NCI-H345 (cell line): ENCODE results near the gene LAMC3.

ENCODE experiments used
- DNase-seq: peaks from one replicate; lab custom pipeline; 2025; lab: John Stamatoyannopoulos, UW

The LAMC3 gene

GRCh38 chr9:131011274-131012022, 2.5 kb downstream of the LAMC3 start:
- no peak for DNase-seq

- no peak for DNase-seq
These were observed 3.0 kb downstream of the LAMC3 start for GRCh38 chr9:131012023-131012334.

- no peak for DNase-seq
These were observed 3.5 kb downstream of the LAMC3 start for GRCh38 chr9:131012396-131012917.

- no peak for DNase-seq
These were observed 4.2 kb downstream of the LAMC3 start for GRCh38 chr9:131013015-131013755.

GRCh38 chr9:131013771-131014676, 5.0 kb downstream of the LAMC3 start:
- no peak for DNase-seq

- no peak for DNase-seq
These were observed 6.1 kb downstream of the LAMC3 start for GRCh38 chr9:131015112-131015511.

GRCh38 chr9:131015876-131016397, 7.0 kb downstream of the LAMC3 start:
- no peak for DNase-seq

- DNase-seq, result no peak
These were observed 8.1 kb downstream of the LAMC3 start for GRCh38 chr9:131017067-131017466.

GRCh38 chr9:131018621-131019020, 9.6 kb downstream of the LAMC3 start:
- no peak for DNase-seq

- DNase-seq, result no peak
These were observed 10.6 kb downstream of the LAMC3 start for GRCh38 chr9:131019388-131020239.

- DNase-seq, result no peak
These were observed 11.4 kb downstream of the LAMC3 start for GRCh38 chr9:131020388-131020787.

- no peak for DNase-seq
These were observed 11.9 kb downstream of the LAMC3 start for GRCh38 chr9:131020862-131021261.

- DNase-seq, result no peak
These were observed 12.8 kb downstream of the LAMC3 start for GRCh38 chr9:131021785-131022184.

GRCh38 chr9:131024978-131025868, 16.2 kb downstream of the LAMC3 start:
- no peak for DNase-seq

GRCh38 chr9:131025953-131026858, 17.2 kb downstream of the LAMC3 start:
- no peak for DNase-seq

GRCh38 chr9:131027048-131027871, 18.3 kb downstream of the LAMC3 start:
- no peak for DNase-seq

- DNase-seq, result no peak
These were observed 18.9 kb downstream of the LAMC3 start for GRCh38 chr9:131027872-131028179.

GRCh38 chr9:131028221-131028884, 19.4 kb downstream of the LAMC3 start:
- no peak for DNase-seq
